ENCODE data around the gene TECTA.
A peak's percentile ranks its signal among the peaks of the same experiment; 100 is the strongest.
"Not testable (repeated sequence)": the region's sequence is repeated elsewhere in the genome, so short reads cannot be mapped to it uniquely, and the experiment has no call there.

TECTA gene

DNA sequence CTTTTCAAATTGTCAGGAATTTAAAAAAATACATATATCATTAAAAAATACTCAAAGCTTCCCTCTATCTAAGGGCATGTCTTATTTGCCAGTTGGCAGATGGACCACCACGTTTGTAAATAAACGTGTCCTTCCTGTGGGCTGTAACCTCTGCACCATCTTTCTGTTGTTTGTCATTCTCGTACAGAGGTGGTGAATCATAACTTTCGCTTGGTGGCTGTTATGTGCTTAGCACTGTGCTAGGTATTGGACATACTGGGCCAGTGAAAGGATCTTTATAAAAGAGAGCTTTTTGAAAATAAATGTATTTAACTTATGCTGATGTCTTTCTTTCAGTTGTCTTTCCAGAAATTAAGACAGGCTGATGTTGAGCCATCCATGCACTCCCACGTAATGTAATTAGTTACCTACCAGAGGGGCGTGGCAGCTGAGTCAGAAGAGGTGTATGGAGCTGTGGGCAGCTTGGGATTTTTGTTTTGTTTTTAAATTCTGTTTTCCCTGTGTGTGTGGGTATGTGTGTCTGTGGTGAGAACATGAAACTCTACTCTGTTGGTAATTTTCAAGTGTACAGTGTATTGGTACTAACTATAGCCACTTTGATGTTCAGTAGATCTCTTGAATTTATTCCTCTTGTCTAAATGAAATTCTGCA, 62.7 kb downstream of the TECTA start:
- peak in 1 of 56 donors; percentile 7 for DNase-seq

DNA sequence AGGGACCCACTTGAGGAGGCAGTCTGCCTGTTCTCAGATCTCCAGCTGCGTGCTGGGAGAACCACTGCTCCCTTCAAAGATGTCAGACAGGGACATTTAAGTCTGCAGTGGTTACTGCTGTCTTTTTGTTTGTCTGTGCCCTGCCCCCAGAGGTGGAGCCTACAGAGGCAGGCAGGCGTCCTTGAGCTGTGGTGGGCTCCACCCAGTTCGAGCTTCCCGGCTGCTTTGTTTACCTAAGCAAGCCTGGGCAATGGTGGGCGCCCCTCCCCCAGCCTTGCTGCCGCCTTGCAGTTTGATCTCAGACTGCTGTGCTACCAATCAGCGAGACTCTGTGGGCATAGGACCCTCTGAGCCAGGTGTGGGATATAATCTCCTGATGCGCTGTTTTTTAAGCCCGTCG, 76.6 kb downstream of the TECTA start:
- DNase-seq, result not testable (repeated sequence)

DNA sequence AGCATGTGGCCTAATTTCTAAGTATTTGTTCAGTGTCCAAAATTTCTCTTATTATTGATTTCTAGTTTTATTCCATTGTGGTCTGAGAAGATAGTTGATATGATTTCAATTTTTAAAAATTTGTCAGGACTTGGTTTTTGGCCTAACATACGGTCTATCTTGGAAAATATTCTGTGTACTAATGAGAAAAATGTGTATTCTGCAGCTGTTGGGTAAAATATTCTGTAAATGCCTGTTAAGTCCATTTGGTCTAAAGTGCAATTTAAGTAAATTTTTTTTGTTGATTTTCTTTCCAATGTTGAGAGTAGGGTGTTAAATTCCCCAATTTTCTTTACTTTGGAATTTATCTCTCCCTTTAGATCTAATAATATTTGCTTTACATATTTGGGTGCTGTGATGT, 78.3 kb downstream of the TECTA start:
- no peak for DNase-seq

DNA sequence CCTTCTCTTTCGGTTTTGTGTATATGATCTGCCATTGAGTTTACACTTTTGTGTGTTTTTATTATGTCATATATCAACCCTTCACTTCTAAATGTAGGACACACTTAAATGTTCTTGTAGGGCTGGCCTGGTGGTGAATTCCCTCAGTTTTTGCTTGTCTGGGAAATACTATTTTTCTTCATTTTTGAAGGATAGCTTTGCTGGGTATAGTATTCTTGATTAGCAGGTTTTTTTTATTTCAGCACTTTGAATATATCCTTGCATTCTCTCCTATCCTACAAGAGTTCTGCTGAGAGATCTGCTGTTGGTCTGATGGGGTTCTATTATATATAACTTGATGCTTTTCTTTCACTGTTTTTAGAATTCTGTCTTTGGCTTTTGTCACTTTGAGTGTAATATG, 79.1 kb downstream of the TECTA start:
- DNase-seq, result no peak

DNA sequence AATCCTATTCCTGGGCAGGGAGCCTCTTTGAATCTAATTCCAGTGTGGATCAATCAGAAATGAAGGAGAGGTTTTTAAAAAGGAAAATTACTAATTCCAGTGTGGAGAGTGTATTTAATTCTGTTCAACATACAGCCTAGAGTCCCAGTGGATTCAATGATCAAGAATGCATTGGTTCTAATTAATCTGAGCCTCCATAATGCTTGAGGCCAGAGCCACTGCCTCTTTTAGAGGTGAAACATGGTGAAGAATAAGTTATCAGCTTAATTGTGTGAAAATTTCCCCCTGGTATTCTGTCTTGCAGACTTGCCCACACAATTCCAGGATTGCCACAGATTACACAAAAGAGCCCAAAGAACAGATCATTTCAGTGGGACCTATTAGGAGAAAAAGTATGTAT, 87.7 kb downstream of the TECTA start:
- no peak for DNase-seq

DNA sequence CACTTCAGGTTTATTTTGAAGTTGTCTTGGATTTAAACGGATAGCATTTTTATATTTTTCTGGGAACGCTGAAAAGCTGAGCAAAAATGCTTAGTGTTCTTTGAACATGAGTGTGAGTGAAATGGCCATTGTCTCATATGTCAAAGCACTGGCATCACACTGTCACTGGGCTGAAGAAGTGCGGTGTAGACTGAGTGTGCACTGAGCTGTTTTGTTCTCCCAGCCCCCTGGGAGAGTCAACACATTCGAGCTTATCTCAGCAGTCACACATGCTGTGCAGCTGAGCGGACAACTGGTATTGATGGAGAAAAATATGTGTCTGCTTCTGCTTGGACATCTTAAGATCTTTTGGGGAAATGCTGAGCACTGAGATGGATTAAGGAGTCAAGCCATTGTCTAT, 90.8 kb downstream of the TECTA start:
- no peak for DNase-seq

DNA sequence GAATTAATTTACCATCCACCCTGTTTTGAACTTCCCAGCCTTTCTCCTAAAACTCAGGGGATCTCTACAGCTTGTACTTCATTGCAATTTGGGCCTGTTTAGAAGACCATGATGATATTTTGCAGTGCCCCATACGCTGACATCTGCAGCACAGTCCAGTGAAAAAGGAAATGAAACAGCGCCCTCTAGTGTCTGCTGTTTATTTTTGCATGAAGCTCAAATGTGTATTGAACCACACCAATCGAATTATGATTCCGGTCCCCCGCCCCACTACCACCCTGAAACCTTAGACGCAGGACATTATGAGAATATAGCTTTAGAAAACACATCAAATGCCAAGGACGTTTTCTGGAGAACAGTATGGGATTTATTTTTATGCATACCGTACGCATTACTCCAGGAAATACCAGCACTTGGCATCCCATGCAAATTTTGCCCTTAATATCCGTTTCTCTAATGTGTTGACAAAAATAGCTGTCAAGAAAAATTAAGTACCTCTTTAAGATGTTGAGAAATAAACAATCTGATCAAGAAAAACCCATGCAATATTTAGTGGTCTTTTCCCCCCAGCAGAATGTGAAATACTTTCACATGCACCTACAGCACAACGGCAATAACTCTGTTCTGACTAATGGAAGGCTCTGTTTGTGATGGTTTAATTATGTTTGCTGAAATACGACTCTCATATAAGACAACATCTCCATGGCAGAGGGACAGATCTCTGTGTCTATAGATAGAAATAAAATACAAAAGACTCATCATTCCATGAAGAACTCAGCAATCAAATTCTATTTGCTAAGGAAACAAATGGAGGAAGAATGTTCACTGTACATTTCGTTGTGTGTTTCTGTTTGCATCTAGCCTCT, 93.9 kb downstream of the TECTA start:
- peak in 36 of 56 donors; percentile 1 to 67 (median 13) for DNase-seq

DNA sequence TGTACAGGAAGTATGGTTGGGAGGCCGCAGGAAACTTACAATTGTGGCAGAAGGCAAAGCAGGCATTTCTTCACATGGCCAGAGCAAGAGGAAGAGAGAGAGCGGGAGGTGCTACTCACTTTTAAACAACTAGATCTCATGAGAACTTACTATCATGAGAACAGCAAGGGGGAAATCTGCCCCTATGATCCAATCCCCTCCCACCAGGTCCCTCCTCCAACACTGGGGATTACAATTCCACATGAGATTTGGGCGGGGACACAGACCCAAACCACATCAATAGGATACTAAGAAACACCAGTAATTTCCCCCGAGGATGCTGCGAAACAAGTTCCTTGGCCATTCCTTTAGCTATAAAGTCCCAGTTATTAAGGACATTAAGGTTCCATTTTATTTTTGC, 97.4 kb downstream of the TECTA start:
- no peak for DNase-seq

DNA sequence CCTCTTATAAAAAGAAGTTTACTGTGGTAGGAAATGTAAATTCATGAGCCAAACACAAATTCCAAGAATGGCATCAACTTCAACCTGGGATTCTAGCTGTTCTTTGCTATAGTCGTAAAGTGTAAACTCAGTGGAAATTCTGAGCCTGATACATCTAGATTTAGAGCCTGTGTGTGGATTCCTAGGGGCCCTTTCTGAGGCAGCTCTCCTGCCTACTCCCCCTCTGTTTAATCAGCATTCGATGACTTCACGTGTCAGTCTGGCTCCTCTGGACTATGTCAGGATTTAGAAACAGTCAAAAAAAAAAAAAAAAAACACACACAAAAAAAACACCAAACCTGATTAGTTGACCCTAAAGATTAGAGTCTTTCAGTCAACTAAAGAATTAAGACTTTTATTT, 98.5 kb downstream of the TECTA start:
- no peak for DNase-seq

DNA sequence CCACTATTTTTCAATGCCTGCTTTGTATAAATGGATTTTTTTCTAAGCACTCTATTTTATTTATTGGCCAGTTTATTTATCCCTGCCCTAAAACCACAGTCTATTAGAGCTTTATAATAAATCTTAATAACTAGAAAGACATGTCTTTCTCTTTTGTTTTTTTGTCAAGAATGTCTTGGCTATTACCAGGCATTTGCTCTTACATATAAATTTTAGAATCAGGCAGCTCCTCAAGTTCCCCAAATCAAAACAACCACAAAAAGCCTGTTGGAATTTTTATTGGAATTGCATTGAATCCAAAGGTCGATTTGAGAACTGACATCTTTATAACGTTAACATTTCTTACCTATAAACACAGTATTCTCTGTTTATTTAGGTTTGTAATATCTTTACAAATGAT, 105.8 kb downstream of the TECTA start:
- no peak for DNase-seq

DNA sequence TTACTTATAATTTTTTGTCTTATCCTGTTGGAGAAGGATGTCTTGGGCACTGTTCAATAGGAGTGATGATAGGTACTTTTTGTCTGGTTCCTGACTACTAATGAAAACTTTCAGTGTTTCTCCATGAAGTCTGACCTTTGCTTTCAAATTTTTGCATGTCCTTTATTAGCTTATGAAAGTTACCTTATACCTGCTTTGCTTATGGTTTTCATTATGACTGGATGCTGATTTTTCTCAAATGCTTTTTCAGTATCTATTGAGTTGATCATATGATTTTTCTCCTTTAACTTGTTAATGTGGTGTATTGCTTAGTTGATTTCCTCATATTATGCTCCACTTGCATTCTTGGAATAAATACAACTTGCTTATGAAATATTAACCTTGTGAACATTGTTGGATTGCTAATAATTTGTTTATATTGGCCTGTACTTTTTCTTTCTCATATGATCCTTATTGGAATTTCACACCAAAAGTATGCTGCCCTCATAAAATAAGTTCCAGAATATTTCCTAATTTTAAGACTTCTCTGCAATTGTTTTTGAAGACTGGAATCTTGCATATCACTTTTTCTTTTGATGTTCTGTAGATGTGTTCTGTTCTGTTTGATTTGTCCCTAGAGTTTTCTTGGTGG, 106.6 kb downstream of the TECTA start:
- DNase-seq, result no peak

DNA sequence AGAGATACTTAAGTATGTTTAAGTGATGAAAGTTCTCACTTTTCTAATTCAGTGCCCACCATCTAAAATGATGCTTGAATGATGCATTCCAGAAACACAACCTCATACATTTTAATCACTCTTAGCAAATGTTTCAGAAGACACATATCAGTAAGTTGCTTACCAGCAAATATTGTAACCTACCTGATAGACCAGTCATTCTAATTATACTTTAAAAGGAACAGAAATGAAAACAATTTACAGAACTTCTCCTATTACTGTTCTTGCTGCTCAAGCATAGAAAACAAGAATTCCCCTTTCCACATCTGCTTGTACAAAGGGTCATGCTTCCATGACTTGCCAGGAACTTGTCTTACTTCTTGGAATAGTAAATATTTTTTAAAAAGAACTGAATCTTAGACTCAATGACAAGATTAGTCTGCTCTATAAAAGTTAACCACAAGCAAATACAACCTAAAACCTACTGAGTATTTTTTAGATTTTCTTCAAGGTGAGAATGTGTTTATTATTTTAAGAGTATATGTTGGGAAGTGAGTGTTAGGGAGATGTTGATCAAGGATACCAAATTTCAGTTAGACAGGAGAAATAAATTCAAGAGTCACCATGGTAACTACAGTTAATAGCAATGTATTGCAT, 109.5 kb downstream of the TECTA start:
- no peak for DNase-seq

DNA sequence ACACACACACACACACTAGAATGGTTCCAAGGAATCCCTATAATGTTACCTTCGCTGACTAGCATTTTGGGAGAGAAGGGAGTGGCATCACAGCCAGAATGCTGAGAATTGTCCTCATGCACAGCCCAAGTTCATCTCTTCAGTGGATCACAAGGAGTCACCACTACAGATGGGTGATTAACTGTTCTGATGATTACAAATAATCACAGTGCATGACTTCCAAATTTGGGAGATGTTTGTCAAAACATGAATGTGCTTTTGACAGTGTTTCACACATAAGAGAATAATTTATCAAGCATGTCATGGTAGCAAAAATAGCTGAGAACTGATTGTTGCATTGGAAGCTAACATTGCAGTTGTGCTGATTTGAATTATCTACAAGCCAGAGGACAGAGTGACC, 110.6 kb downstream of the TECTA start:
- DNase-seq, result no peak

DNA sequence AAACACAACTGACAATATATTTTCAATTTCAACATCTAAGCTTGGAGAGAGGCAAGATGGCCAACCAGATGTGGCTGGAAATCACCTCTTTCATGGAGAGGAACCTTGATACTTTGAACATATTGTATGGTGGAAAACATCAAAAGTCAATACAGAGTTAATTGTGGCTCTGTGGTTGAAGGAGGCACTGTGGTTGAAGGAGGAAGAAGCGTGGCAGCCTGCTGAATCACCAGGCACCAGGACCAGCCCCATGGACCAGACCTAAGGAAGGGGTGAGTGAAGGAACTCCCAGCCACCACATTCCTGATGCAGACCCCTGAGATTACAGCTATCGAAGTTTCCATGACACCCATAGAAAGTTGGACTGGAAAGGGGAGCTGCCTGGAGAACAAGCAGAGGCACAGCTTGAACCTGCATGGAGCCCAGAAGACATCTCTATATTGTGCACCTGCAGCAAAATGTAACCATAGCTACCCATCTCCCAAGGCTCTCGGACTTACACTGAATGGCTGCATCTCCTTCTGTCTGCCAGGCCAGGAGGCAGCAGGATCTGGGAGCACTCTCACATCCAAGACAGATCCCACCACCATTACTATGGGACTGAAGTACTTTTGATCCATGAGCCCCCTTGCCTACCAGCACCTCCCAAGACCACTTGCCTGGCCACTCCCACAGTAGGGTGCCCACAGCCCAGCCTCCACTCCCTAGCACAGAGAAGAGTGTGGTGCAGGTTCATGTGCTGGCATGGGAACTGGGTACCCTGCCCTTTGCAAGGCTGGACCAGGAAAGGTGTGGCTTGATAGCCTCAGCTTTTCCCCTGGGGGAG, 111.7 kb downstream of the TECTA start:
- DNase-seq, result no peak

DNA sequence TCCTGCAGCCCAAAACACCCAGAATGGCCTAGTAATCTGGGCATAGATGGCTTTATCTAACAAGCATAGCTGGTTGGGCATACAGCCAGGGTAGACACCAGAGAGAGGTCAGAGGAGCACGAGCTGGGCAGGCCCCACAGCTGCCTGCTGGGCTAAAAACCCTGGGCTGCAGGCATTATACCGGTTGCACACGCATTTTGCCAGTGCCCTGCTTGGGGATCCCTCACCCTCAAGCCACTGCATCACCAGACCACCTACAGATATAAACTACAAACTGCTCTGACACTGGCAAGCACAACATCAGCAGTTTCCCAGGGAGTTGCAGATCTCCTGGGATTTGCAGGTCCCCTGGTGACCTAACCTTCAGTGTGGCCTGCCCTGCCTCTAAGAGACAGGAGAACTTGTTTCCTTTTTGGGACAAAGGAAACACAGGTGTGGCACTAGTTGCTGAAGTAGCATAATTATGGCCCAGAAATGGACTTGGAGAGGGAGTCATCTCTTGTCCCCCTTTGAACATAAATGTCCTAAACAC, 112.4 kb downstream of the TECTA start:
- no peak for DNase-seq

DNA sequence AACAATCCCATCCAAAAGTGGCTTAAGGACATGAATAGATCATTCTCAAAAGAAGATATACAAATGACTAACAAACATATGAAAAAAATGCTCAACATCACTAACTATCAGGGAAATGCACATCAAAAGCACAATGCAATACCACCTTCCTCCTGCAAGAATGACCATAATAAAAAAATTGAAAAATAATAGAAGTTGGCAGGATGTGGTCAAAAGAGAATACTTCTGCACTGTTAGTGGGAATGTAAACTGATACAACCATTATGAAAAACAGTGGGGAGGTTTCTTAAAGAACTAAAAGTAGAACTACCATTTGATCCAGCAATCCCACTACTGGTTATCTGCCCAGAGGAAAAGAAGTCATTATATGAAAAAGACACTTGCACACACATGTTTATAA, 113.8 kb downstream of the TECTA start:
- no peak for DNase-seq

DNA sequence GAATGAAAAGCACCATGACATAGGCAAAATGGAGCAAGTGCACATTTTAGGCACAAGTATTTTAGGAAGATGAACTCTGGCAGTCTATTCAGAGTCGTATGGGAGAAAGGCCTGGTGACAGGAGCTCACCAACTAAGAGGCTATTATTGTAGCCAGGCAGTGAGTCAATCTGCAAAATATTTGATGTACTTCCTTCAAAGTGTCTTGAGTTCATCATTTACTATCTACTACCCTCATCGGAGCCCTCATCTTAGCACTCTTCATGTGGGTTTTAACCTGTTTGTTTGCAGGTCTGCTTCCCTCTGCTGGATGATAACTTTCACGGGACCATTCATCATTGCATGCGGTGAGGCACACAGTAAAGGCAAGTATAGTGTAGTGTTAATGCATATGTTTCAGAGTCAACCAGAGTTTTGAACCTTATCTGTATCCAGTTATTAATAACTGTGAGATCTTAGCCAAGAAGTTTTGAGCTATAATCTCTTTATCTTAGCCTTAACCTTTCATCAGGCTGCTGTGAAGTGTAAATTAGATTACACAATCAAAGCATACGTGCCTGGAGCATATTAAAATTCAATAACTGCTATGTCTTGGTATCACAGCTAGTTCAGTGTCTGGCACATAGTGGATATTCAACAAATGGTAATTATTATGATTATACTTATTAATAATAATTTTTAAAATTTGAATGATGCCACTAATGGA, 120.6 kb downstream of the TECTA start:
- DNase-seq, result no peak

DNA sequence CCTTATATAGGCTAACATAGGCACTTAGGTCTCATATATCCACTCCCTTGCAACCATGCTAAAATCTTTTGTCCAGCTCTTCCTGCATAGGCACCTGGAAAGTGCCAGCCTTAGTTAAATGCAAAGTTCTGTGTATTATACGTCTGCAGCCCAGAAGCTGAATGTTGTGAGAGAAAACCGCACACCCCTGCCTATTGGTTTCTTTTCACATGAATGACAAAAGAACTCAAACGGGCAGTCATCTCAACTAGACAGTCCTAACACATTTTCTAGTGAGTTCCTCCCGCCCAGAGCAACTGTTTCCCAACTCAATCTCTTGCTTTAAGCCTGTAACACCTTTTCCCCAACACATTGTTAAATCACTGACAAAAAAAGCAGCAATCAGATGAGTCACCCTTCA, 122.1 kb downstream of the TECTA start:
- no peak for DNase-seq

DNA sequence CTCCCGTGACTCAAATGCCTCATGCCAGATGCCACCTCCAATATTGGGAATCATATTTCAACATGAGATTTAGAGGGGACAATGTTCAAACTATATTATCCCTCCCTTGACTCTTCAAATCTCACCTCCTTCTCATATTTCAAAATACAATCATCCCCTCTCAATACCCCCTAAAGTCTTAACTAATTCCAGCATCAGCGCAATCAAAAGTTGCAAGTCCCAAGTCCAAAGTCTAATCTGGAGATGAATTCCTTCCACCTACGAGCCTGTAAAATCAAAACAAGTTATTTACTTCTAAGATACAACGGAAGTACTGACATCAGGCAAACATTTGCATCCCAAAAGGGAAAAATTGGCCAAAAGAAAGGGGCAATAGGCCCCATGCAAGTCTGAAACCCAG, 124.3 kb downstream of the TECTA start:
- DNase-seq, result no peak
